GM18511 (cell line): ENCODE measurements around the gene DUS1L.

ENCODE experiments used
- ATAC-seq: cut with Tn5 transposase; IDR thresholded peaks from one replicate; pipeline ENCODE4 v1.9.1; 2021; ENCODE audit warnings: mild to moderate bottlenecking, moderate library complexity; ENCODE audit not compliant: unreplicated experiment

Gene DUS1L

GRCh38 chr17:82088838-82089722 is 23.5 kb upstream of the DUS1L start:
- no peak for ATAC-seq

GRCh38 chr17:82087961-82088837 is 22.6 kb upstream of the DUS1L start:
- ATAC-seq, result no peak

GRCh38 chr17:82086941-82087906 is 21.6 kb upstream of the DUS1L start:
- no peak for ATAC-seq

GRCh38 chr17:82085931-82086764 is 20.5 kb upstream of the DUS1L start:
- no peak for ATAC-seq

- ATAC-seq, result no peak
These were observed 19.6 kb upstream of the DUS1L start for GRCh38 chr17:82085031-82085861.

- ATAC-seq, result no peak
These were observed 18.9 kb upstream of the DUS1L start for GRCh38 chr17:82084373-82085030.

GRCh38 chr17:82083533-82084359 is 18.1 kb upstream of the DUS1L start:
- ATAC-seq, result no peak

- no peak for ATAC-seq
These were observed 17.4 kb upstream of the DUS1L start for GRCh38 chr17:82083009-82083408.

- no peak for ATAC-seq
These were observed 16.9 kb upstream of the DUS1L start for GRCh38 chr17:82082456-82082855.

- no peak for ATAC-seq
These were observed 16.4 kb upstream of the DUS1L start for GRCh38 chr17:82081966-82082365.

GRCh38 chr17:82081546-82081945 is 15.9 kb upstream of the DUS1L start:
- ATAC-seq, result no peak

- ATAC-seq, result no peak
These were observed 15.3 kb upstream of the DUS1L start for GRCh38 chr17:82080789-82081464.

GRCh38 chr17:82080048-82080788 is 14.6 kb upstream of the DUS1L start:
- ATAC-seq, result no peak

GRCh38 chr17:82079001-82079677 is 13.5 kb upstream of the DUS1L start:
- no peak for ATAC-seq

- no peak for ATAC-seq
These were observed 12.8 kb upstream of the DUS1L start for GRCh38 chr17:82078433-82078832.
